ENCODE results near the gene ANKMY1.

Gene ANKMY1

DNA sequence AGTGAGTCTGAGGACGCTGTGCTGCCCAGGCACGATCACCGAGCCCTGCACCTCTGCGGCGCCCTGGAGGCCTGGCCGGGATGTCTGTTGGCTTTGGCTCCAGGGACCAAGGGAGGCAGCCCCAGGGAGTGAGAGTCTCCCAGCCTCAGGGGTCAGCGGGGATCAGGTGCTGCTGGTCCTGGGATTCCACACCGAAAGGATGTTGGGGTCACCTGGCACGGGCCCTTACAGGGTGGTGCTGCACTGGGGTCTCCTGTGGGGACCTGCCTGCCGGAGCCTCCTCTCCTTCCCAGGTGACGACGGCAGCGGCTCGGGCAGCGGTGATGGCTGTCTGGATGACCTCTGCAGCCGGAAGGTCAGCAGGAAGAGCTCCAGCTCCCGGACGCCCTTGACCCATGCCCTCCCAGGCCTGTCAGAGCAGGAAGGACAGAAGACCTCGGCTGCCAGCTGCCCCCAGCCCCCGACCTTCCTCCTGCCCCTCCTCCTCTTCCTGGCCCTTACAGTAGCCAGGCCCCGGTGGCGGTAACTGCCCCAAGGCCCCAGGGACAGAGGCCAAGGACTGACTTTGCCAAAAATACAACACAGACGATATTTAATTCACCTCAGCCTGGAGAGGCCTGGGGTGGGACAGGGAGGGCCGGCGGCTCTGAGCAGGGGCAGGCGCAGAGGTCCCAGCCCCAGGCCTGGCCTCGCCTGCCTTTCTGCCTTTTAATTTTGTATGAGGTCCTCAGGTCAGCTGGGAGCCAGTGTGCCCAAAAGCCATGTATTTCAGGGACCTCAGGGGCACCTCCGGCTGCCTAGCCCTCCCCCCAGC lies 91.8 kb downstream of the ANKMY1 start:
- no peak for DNase-seq (ENCODE audit: low read depth)
- TF ChIP-seq, protein P1, sequence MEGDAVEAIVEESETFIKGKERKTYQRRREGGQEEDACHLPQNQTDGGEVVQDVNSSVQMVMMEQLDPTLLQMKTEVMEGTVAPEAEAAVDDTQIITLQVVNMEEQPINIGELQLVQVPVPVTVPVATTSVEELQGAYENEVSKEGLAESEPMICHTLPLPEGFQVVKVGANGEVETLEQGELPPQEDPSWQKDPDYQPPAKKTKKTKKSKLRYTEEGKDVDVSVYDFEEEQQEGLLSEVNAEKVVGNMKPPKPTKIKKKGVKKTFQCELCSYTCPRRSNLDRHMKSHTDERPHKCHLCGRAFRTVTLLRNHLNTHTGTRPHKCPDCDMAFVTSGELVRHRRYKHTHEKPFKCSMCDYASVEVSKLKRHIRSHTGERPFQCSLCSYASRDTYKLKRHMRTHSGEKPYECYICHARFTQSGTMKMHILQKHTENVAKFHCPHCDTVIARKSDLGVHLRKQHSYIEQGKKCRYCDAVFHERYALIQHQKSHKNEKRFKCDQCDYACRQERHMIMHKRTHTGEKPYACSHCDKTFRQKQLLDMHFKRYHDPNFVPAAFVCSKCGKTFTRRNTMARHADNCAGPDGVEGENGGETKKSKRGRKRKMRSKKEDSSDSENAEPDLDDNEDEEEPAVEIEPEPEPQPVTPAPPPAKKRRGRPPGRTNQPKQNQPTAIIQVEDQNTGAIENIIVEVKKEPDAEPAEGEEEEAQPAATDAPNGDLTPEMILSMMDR (conservative IDR thresholded peaks at IDR 0.05; ENCODE audit: control insufficient read depth, insufficient read depth, low read depth, low read length) = no peak
- no peak overlapping the region for H3K4me3 ChIP-seq (ENCODE audit: control insufficient read depth, low read depth, low read length)

DNA sequence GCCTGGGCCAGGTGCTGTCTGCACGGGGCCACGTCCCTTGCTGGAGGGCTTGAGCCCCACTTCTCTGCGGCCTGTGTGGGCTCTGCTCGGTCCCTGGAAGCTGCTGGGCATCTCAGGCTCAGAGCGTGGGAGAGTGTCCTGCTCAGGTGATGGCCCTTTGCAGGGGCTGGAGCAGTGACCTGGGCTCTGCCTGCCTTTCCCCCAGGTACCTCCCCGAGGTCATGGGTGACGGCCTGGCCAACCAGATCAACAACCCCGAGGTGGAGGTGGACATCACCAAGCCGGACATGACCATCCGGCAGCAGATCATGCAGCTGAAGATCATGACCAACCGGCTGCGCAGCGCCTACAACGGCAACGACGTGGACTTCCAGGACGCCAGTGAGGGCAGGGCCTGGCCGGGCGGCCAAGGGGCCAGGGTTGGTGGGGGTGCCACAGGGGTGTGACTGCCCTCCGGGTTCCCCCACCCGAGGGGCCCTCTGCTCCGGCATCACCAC lies 92.5 kb downstream of the ANKMY1 start:
- H3K4me3 ChIP-seq (ENCODE audit: control insufficient read depth, low read depth, low read length) = no peak overlapping the region
- TF ChIP-seq, protein P1 (conservative IDR thresholded peaks at IDR 0.05; ENCODE audit: control insufficient read depth, insufficient read depth, low read depth, low read length) = no peak
- no peak for DNase-seq (ENCODE audit: low read depth)

DNA sequence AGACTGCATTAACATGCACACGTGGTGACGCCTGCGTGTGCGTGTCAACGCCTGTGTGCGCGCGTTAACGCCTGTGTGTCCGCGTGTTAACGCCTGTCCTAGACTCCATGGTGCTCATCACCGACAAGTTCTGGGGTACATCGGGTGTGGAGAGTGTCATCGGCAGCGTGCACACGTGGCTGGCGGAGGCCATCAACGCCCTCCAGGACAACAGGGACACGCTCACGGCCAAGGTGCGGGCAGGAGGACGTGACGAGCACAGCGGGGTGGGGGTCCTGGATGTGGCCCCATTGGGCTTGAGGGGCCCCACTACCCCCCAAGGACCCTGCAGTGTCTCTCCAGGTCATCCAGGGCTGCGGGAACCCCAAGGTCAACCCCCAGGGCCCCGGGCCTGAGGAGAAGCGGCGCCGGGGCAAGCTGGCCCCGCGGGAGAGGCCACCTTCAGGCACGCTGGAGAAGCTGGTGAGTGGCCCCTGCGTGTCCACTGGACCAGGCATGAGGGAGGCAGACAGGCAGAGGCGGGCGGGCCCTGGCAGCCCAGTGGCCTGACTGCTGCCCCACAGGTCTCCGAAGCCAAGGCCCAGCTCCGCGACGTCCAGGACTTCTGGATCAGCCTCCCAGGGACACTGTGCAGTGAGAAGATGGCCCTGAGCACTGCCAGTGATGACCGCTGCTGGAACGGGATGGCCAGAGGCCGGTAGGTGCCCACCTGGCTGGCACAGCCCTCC lies 93.1 kb downstream of the ANKMY1 start:
- H3K4me3 ChIP-seq (ENCODE audit: control insufficient read depth, low read depth, low read length) = no peak overlapping the region
- TF ChIP-seq, protein P1 (conservative IDR thresholded peaks at IDR 0.05; ENCODE audit: control insufficient read depth, insufficient read depth, low read depth, low read length) = no peak
- DNase-seq (ENCODE audit: low read depth) = no peak

DNA sequence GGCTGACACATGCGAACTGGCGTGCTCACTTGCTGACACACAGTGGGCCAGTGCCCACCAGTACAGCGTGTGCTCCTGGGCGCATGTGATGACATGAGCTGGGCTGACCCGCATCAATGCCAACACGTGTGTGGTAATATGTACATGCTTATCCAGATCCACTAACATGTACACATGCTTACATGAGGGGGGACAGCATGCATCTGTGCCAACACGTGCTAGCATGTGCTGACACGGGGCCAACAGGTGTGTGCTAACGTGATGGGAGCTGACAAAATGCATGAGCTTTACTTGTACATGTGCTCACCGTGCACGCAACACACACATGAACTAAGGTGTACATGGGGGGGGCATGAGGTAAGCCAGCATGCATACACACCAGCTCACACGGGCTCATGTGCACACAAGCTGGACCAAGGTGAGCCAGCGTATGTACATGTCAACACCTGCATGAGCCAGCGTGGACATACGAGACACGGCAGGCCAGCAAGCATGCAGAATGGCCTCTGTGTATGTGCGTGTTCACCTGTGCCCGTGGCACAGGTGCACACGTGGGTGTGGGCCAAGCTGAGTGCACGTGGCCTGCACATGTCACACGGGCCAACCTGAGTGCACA lies 93.8 kb downstream of the ANKMY1 start:
- DNase-seq (ENCODE audit: low read depth) = no peak
- TF ChIP-seq, protein P1 (conservative IDR thresholded peaks at IDR 0.05; ENCODE audit: control insufficient read depth, insufficient read depth, low read depth, low read length) = no peak
- H3K4me3 ChIP-seq (ENCODE audit: control insufficient read depth, low read depth, low read length) = no peak overlapping the region

DNA sequence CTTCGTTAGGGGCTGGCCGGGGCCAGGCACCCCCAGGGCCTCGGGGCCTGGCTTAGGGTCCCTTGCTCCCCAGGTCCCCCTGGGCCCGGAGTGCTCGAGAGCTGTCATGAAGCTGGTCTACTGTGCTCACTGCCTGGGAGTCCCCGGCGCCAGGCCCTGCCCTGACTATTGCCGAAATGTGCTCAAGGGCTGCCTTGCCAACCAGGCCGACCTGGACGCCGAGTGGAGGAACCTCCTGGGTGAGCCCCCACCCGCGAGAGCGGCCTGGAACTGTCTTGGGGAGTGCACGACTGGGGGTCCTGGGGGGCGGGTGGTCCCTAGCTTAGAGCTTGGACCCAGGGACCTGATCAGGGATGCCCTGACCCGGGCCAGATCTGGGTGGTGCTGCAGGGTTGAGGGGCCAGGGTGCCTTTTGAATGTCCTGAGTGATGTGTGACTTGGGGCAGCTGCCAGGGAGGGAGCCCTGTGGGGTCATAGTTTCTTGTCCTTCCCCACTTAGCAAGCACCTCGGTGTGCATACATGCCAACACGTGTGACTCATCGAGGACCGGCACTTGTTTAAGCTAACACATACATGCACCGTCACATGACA lies 94.4 kb downstream of the ANKMY1 start:
- TF ChIP-seq, protein P1 (conservative IDR thresholded peaks at IDR 0.05; ENCODE audit: control insufficient read depth, insufficient read depth, low read depth, low read length) = no peak
- peak; percentile 15 for DNase-seq (ENCODE audit: low read depth)
- no peak overlapping the region for H3K4me3 ChIP-seq (ENCODE audit: control insufficient read depth, low read depth, low read length)

DNA sequence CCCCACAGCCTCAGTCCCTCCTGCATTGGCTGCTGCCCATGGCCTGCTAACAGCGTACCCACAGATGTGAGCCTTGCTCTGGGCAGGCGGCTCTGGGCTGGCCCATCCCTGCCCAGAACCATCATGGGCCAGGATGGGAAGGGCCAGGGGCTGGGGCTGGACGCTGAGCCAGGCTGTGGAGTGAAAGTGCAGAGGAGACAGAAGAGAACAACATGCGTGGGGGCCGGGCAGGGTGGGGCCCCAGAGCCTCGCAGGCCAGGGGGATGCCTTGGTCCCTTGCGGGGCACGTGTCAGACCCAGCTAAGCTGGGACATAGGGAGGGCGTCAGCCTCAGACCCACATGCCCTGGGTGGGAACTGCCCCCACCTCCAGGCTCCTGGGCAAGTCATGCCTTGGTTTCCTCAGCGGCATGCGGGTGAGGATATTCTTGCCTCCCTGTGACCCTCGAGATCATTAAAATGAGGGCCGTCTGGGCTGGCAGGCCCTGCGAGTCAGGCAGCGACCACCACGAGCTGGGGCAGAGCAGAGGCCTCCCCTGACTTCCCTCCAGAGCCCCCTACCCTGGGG lies 95.0 kb downstream of the ANKMY1 start:
- DNase-seq (ENCODE audit: low read depth) = no peak
- no peak overlapping the region for H3K4me3 ChIP-seq (ENCODE audit: control insufficient read depth, low read depth, low read length)
- TF ChIP-seq, protein P1 (conservative IDR thresholded peaks at IDR 0.05; ENCODE audit: control insufficient read depth, insufficient read depth, low read depth, low read length) = no peak

Measured in fibroblast of mammary gland (primary cell).